Activated CD8-positive, alpha-beta memory T cell treated with anti-CD3 and anti-CD28 coated beads, Interleukin-2, amount 50 U/mL, for 48 hours (primary cell): ENCODE results near the gene NPPC.
A peak's percentile ranks its signal among the peaks of the same experiment; 100 is the strongest.
"Not testable (repeated sequence)": the region's sequence is repeated elsewhere in the genome, so short reads cannot be mapped to it uniquely, and the experiment has no call there.

Experiments used
- DNase-seq: peaks from one replicate; pipeline ENCODE4 v3.0.0-alpha.2; 2020

The NPPC gene

GRCh38 chr2:231926180-231926741, at the start of gene NPPC:
Gene NPPC, minus strand, starts transcription at chr2:231926396. Its CDS starts 147 bp downstream, at chr2:231926249.
- peak; percentile 87 for DNase-seq

- DNase-seq: no peak
Measured at GRCh38 chr2:231975001-231975400, 48.8 kb upstream of the NPPC start.

- no peak for DNase-seq
Measured at GRCh38 chr2:231970461-231970860, 44.3 kb upstream of the NPPC start.

GRCh38 chr2:231968820-231969219, 42.6 kb upstream of the NPPC start:
- DNase-seq: no peak

GRCh38 chr2:231966886-231967285, 40.7 kb upstream of the NPPC start:
- no peak for DNase-seq

- no peak for DNase-seq
Measured at GRCh38 chr2:231965102-231965501, 38.9 kb upstream of the NPPC start.

GRCh38 chr2:231961349-231962166, 35.4 kb upstream of the NPPC start, which contains the start of gene DIS3L2:
Gene DIS3L2, plus strand, starts transcription at chr2:231961713. Its CDS starts 53,215 bp downstream, at chr2:232014928.
- peak; percentile 90 for DNase-seq

GRCh38 chr2:231960810-231961348, 34.7 kb upstream of the NPPC start:
- DNase-seq: no peak

GRCh38 chr2:231957913-231958763, 31.9 kb upstream of the NPPC start:
- DNase-seq: no peak

GRCh38 chr2:231955758-231956472, 29.7 kb upstream of the NPPC start:
- no peak for DNase-seq

GRCh38 chr2:231951452-231952035, 25.3 kb upstream of the NPPC start:
- no peak for DNase-seq

- DNase-seq: no peak
Measured at GRCh38 chr2:231947694-231948093, 21.5 kb upstream of the NPPC start.

GRCh38 chr2:231947112-231947511, 20.9 kb upstream of the NPPC start:
- DNase-seq: not testable (repeated sequence)

GRCh38 chr2:231946241-231946814, 20.1 kb upstream of the NPPC start:
- no peak for DNase-seq

- DNase-seq: no peak
Measured at GRCh38 chr2:231942180-231942579, 16.0 kb upstream of the NPPC start.

- DNase-seq: no peak
Measured at GRCh38 chr2:231941673-231942072, 15.5 kb upstream of the NPPC start.

- no peak for DNase-seq
Measured at GRCh38 chr2:231940795-231941194, 14.6 kb upstream of the NPPC start.

GRCh38 chr2:231939022-231939421, 12.8 kb upstream of the NPPC start:
- no peak for DNase-seq

GRCh38 chr2:231937057-231937456, 10.9 kb upstream of the NPPC start:
- DNase-seq: no peak

- no peak for DNase-seq
Measured at GRCh38 chr2:231936491-231936890, 10.3 kb upstream of the NPPC start.

- no peak for DNase-seq
Measured at GRCh38 chr2:231935815-231936214, 9.6 kb upstream of the NPPC start.

GRCh38 chr2:231935207-231935524, 9.0 kb upstream of the NPPC start:
- DNase-seq: no peak
